ENCODE data around the gene DHRS12.
"Not testable (repeated sequence)": the region's sequence is repeated elsewhere in the genome, so short reads cannot be mapped to it uniquely, and the experiment has no call there.

Gene DHRS12

DNA sequence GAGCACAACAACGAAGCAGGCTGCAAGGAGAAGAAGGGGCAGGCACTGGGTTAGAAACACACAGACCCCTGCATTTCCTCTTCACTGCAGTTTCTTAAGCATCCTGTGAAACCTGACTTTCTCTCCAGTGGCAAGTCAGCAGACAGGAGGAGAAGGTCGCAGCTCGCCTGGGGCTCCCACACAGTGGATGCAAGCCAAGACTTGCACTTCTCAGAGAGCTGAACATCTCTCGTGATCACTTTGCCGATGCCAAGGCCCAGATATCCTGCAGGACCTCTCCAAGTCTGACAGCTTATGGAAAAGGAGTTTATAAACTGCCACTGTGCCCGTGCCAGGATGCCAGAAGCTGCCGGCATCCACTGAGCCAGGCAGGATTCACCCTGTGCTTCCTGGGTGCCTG lies 22.6 kb upstream of the DHRS12 start:
- peaks cover 17% of the 10 kb centered on the region for H3K4me1 ChIP-seq (ENCODE audit: control insufficient read depth, insufficient read depth, low read length)
- no peak for DNase-seq (ENCODE audit: low read depth)
- H3K4me3 ChIP-seq (ENCODE audit: low read length), result no peak overlapping the region
- H3K27me3 ChIP-seq (replicated peaks; ENCODE audit: control insufficient read depth, insufficient read depth, low read length), result peaks cover 32% of the 10 kb centered on the region
- H3K9ac ChIP-seq (ENCODE audit: low read length), result no peak overlapping the region
- H3K9me3 ChIP-seq (ENCODE audit: control insufficient read depth, low read length), result no peaks in the 10 kb centered on the region
- no peaks in the 10 kb centered on the region for H3K36me3 ChIP-seq (ENCODE audit: control insufficient read depth, insufficient read depth, low read length, severe bottlenecking)

- no peaks in the 10 kb centered on the region for H3K36me3 ChIP-seq (ENCODE audit: control insufficient read depth, insufficient read depth, low read length, severe bottlenecking)
- H3K9me3 ChIP-seq (ENCODE audit: control insufficient read depth, low read length), result no peaks in the 10 kb centered on the region
- DNase-seq (ENCODE audit: low read depth), result no peak
- H3K4me3 ChIP-seq (ENCODE audit: low read length), result no peak overlapping the region
- H3K4me1 ChIP-seq (ENCODE audit: control insufficient read depth, insufficient read depth, low read length), result peaks cover 17% of the 10 kb centered on the region
- peaks cover 38% of the 10 kb centered on the region for H3K27me3 ChIP-seq (replicated peaks; ENCODE audit: control insufficient read depth, insufficient read depth, low read length)
- no peak overlapping the region for H3K9ac ChIP-seq (ENCODE audit: low read length)
Measured at GRCh38 chr13:51825681-51826254, 21.8 kb upstream of the DHRS12 start.

DNA sequence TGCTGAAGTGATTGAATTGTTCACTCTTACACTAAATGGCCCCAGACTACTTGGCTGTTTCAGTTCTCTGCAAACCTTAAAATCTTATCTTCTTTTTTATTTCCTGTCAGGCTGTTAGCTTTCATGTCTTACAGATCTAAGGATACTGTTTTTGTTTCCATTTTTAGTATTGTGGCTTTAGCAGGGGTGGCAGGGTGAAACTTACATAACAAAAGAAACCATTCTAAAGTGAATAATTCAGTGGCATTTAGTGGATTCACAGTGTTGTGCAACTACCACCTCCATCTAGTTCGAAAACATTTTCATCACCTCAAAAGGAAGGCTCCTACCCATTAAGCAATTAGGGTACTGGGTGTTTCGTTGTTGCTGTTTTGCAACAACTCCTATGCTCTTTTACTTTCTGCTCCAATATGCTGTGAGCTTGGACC lies 21.2 kb upstream of the DHRS12 start:
- H3K9ac ChIP-seq (ENCODE audit: low read length), result no peak overlapping the region
- H3K36me3 ChIP-seq (ENCODE audit: control insufficient read depth, insufficient read depth, low read length, severe bottlenecking), result no peaks in the 10 kb centered on the region
- no peak overlapping the region for H3K4me3 ChIP-seq (ENCODE audit: low read length)
- H3K4me1 ChIP-seq (ENCODE audit: control insufficient read depth, insufficient read depth, low read length), result peaks cover 17% of the 10 kb centered on the region
- peak; percentile 52 for DNase-seq (ENCODE audit: low read depth)
- no peaks in the 10 kb centered on the region for H3K9me3 ChIP-seq (ENCODE audit: control insufficient read depth, low read length)
- peaks cover 44% of the 10 kb centered on the region for H3K27me3 ChIP-seq (replicated peaks; ENCODE audit: control insufficient read depth, insufficient read depth, low read length)

DNA sequence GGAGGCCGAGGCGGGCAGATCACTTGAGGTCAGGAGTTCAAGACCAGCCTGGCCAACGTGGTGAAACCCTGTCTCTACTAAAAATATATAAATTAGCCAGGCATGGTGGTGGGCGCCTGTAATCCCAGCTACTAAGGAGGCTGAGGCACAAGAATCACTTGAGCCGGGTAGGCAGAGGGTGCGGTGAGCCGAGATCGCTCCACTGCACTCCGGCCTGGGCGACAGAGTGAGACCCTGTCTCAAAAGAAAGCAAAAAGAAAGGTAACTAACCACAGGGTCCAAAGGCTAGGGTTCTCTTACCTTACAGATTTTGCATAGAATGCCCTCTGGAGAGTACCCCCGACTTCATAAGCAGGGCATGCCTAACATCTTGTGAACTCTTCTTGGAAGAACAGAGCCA lies 20.7 kb upstream of the DHRS12 start:
- H3K4me3 ChIP-seq (ENCODE audit: low read length); H3K9me3 ChIP-seq (ENCODE audit: control insufficient read depth, low read length); H3K36me3 ChIP-seq (ENCODE audit: control insufficient read depth, insufficient read depth, low read length, severe bottlenecking); DNase-seq (ENCODE audit: low read depth); H3K9ac ChIP-seq (ENCODE audit: low read length): not testable (repeated sequence)
- Histone ChIP-seq H3K27me3 (replicated peaks; ENCODE audit: control insufficient read depth, insufficient read depth, low read length) (peaks cover 47% of the 10 kb centered on the region), H3K4me1 (ENCODE audit: control insufficient read depth, insufficient read depth, low read length) (peaks cover 17% of the 10 kb centered on the region)

- Histone ChIP-seq H3K4me1 (ENCODE audit: control insufficient read depth, insufficient read depth, low read length) (peaks cover 19% of the 10 kb centered on the region), H3K9ac (ENCODE audit: low read length) (no peak overlapping the region), H3K27me3 (replicated peaks; ENCODE audit: control insufficient read depth, insufficient read depth, low read length) (peaks cover 42% of the 10 kb centered on the region), H3K9me3 (ENCODE audit: control insufficient read depth, low read length) (no peaks in the 10 kb centered on the region), H3K36me3 (ENCODE audit: control insufficient read depth, insufficient read depth, low read length, severe bottlenecking) (no peaks in the 10 kb centered on the region), H3K4me3 (ENCODE audit: low read length) (no peak overlapping the region)
- DNase-seq (ENCODE audit: low read depth), result no peak
Measured at GRCh38 chr13:51823863-51824262, 19.9 kb upstream of the DHRS12 start.

- no peaks in the 10 kb centered on the region for H3K36me3 ChIP-seq (ENCODE audit: control insufficient read depth, insufficient read depth, low read length, severe bottlenecking)
Measured at GRCh38 chr13:51823359-51823758, 19.4 kb upstream of the DHRS12 start.

GRCh38 chr13:51822106-51822815 lies 18.3 kb upstream of the DHRS12 start:
- no peaks in the 10 kb centered on the region for H3K36me3 ChIP-seq (ENCODE audit: control insufficient read depth, insufficient read depth, low read length, severe bottlenecking)
- DNase-seq (ENCODE audit: low read depth), result no peak
- no peaks in the 10 kb centered on the region for H3K9me3 ChIP-seq (ENCODE audit: control insufficient read depth, low read length)
- H3K4me1 ChIP-seq (ENCODE audit: control insufficient read depth, insufficient read depth, low read length), result peaks cover 22% of the 10 kb centered on the region
- no peak overlapping the region for H3K4me3 ChIP-seq (ENCODE audit: low read length)
- H3K27me3 ChIP-seq (replicated peaks; ENCODE audit: control insufficient read depth, insufficient read depth, low read length), result peaks cover 36% of the 10 kb centered on the region
- H3K9ac ChIP-seq (ENCODE audit: low read length), result no peak overlapping the region

More at GRCh38 chr13:51823359-51823758, 19.4 kb upstream of the DHRS12 start:
- Histone ChIP-seq H3K9ac (ENCODE audit: low read length) (no peak overlapping the region), H3K27me3 (replicated peaks; ENCODE audit: control insufficient read depth, insufficient read depth, low read length) (peaks cover 40% of the 10 kb centered on the region), H3K4me3 (ENCODE audit: low read length) (no peak overlapping the region), H3K9me3 (ENCODE audit: control insufficient read depth, low read length) (no peaks in the 10 kb centered on the region), H3K4me1 (ENCODE audit: control insufficient read depth, insufficient read depth, low read length) (peaks cover 22% of the 10 kb centered on the region)
- DNase-seq (ENCODE audit: low read depth), result no peak

GRCh38 chr13:51821606-51822005 lies 17.6 kb upstream of the DHRS12 start:
- no peaks in the 10 kb centered on the region for H3K36me3 ChIP-seq (ENCODE audit: control insufficient read depth, insufficient read depth, low read length, severe bottlenecking)
- H3K4me3 ChIP-seq (ENCODE audit: low read length), result no peak overlapping the region
- DNase-seq (ENCODE audit: low read depth), result no peak
- H3K9ac ChIP-seq (ENCODE audit: low read length), result no peak overlapping the region
- H3K4me1 ChIP-seq (ENCODE audit: control insufficient read depth, insufficient read depth, low read length), result peaks cover 22% of the 10 kb centered on the region
- H3K27me3 ChIP-seq (replicated peaks; ENCODE audit: control insufficient read depth, insufficient read depth, low read length), result peaks cover 42% of the 10 kb centered on the region
- no peaks in the 10 kb centered on the region for H3K9me3 ChIP-seq (ENCODE audit: control insufficient read depth, low read length)

DNA sequence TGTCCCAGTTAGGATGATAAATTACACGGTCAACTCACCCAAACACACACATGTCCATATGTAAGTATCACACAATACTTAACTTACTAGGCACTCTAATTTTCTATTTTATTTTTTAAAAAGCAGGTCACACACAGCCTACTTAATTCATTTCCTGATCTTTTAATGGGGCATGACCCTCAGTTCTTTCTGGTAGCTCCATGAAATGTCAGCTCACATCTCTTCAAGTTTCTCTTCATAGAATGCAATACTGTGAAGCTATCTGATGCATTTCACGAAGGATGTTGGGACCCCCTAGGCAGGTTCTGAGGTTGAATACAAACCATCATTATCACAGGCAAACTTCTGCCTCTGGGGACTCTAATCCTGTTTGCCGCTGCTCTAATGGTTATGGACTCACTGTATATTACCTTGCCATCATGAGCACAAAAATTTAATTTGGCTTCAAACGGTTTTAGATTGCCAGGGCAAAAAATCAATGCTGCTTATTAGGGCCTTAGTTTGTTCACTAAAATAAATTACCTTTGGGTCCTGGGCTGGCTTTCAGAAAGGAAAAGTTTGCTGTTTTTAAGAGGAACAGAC lies 16.1 kb upstream of the DHRS12 start:
- peaks cover 56% of the 10 kb centered on the region for H3K27me3 ChIP-seq (replicated peaks; ENCODE audit: control insufficient read depth, insufficient read depth, low read length)
- H3K4me3 ChIP-seq (ENCODE audit: low read length), result no peak overlapping the region
- no peak for DNase-seq (ENCODE audit: low read depth)
- peaks cover 13% of the 10 kb centered on the region for H3K4me1 ChIP-seq (ENCODE audit: control insufficient read depth, insufficient read depth, low read length)
- no peaks in the 10 kb centered on the region for H3K36me3 ChIP-seq (ENCODE audit: control insufficient read depth, insufficient read depth, low read length, severe bottlenecking)
- H3K9me3 ChIP-seq (ENCODE audit: control insufficient read depth, low read length), result no peaks in the 10 kb centered on the region
- no peak overlapping the region for H3K9ac ChIP-seq (ENCODE audit: low read length)

DNA sequence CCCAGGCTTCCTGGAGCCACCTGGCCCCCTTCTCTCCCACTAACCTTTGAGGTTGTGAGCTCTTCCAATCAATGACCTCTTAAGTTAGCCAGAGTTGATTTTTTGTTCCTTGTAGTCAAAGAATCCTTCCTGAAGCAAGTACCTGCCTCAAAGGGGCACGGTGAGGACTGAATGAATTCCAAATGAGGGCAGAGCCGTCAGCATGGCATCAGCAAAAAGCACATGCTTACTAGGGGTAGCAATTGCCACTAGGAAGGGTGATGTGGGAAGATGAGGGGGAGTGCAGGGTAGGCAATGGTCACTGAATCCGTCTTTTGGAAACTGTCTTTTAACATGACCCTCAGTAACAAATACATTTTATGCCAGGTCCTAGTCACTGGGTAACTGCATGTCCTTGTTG lies 15.6 kb upstream of the DHRS12 start:
- no peak for DNase-seq (ENCODE audit: low read depth)
- Histone ChIP-seq H3K36me3 (ENCODE audit: control insufficient read depth, insufficient read depth, low read length, severe bottlenecking) (no peaks in the 10 kb centered on the region), H3K9ac (ENCODE audit: low read length) (no peak overlapping the region)

DNA sequence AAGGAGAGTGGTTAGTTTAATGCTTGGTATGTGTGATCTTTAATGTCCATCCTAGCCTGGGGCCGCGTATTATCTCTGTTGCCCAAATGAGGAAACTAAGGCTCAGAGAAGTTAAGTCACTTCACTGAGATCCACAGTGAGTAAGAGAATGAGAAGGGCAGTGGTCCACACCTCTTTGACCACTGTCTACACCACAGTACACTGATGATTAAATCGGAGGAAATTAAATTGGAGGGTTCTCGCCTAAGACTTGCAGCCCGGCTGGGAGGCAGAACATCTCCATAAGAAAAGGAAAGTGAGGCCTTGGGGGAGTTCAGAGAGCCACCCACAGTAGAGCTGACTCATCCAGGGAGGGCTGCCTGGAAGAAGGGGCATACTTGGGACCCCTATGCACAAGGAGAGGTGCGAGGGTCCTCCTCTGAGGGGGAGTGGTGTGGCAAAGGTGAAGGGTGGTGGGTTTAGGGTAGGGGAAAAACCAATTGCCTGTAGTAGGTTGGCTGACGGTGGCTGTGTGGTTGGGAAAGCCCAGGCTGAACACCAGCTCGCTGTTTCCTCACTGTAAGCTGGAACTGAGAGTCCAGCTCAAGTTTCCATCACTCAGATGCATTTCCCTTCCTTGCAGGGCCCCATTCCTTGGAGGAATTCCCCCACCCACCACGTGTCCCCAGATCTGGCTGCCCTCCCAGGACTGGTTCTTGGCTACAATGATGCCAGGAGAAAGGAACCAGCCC lies 15.0 kb upstream of the DHRS12 start:
- Histone ChIP-seq H3K4me3 (ENCODE audit: low read length) (no peak overlapping the region), H3K4me1 (ENCODE audit: control insufficient read depth, insufficient read depth, low read length) (peaks cover 8% of the 10 kb centered on the region), H3K9ac (ENCODE audit: low read length) (no peak overlapping the region), H3K9me3 (ENCODE audit: control insufficient read depth, low read length) (no peaks in the 10 kb centered on the region), H3K36me3 (ENCODE audit: control insufficient read depth, insufficient read depth, low read length, severe bottlenecking) (no peaks in the 10 kb centered on the region), H3K27me3 (replicated peaks; ENCODE audit: control insufficient read depth, insufficient read depth, low read length) (peaks cover 56% of the 10 kb centered on the region)
- peak; percentile 91 for DNase-seq (ENCODE audit: low read depth)

More for the DNA sequence above, 15.6 kb upstream of the DHRS12 start:
- Histone ChIP-seq H3K4me3 (ENCODE audit: low read length) (no peak overlapping the region), H3K4me1 (ENCODE audit: control insufficient read depth, insufficient read depth, low read length) (peaks cover 9% of the 10 kb centered on the region), H3K9me3 (ENCODE audit: control insufficient read depth, low read length) (no peaks in the 10 kb centered on the region), H3K27me3 (replicated peaks; ENCODE audit: control insufficient read depth, insufficient read depth, low read length) (peaks cover 56% of the 10 kb centered on the region)

Measured in adipocyte (in vitro differentiated cells).